ENCODE results near the gene RICTOR. TPM values are rescaled to one million over a fixed set of nuclear protein-coding genes. Genes with fewer than 3 reads are reported as not detected.

Gene RICTOR
- total RNA-seq, 4 donors from 2014 or later, result 24.0 to 46.1 (median 31.9) TPM

- TF ChIP-seq CTCF (IDR thresholded peaks at IDR 0.05), result peak in 1 of 4 experiments; percentile 16
- TF ChIP-seq POLR2AphosphoS5 (IDR thresholded peaks at IDR 0.05), result no peak
- Histone ChIP-seq H3K27me3 (no peaks in the 10 kb centered on the region), H3K4me3 (no peak overlapping the region), H3K9me3 (no peaks in the 10 kb centered on the region), H3K4me1 (no peaks in the 10 kb centered on the region), H3K27ac (no peak overlapping the region), H3K36me3 (no peaks in the 10 kb centered on the region)
- 29 to 30% methylated on average over 1 of the region's 1 CpG for WGBS, 2 donors (ENCODE audit: low coverage in 1 of 2)
- ATAC-seq, result no peak
Measured at GRCh38 chr5:39106322-39106721, 32.1 kb upstream of the RICTOR start.

DNA sequence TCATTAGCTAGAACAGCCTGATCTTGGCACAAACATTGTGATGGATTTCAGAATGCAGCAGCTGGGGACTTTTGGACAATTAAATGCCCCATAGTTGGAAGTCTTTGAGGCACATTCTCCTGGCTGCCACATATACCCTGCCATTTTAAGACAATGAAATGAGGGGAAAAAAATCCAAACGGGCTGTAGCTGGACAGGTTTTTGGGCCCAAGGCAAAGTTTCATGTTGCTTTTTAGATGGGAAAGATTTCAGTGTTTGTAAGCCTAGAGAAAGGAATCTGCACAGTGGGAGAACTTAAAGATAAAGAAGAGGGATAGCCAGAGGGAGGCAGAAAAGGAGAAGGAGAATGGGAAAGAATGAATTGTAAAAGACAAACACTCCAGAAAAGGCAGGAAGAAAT is 30.0 kb upstream of the RICTOR start:
- TF ChIP-seq POLR2A (IDR thresholded peaks at IDR 0.05) (no peak), POLR2AphosphoS5 (IDR thresholded peaks at IDR 0.05) (no peak), EP300 (IDR thresholded peaks at IDR 0.05) (no peak), CTCF (IDR thresholded peaks at IDR 0.05) (no peak)
- WGBS, 2 donors (ENCODE audit: low coverage in 1 of 2), result 63 to 86% methylated on average over 1 of the region's 1 CpG
- no peak for ATAC-seq
- Histone ChIP-seq H3K4me1 (no peaks in the 10 kb centered on the region), H3K9me3 (no peaks in the 10 kb centered on the region), H3K27me3 (no peaks in the 10 kb centered on the region), H3K36me3 (no peaks in the 10 kb centered on the region), H3K27ac (no peak overlapping the region), H3K4me3 (no peak overlapping the region)

DNA sequence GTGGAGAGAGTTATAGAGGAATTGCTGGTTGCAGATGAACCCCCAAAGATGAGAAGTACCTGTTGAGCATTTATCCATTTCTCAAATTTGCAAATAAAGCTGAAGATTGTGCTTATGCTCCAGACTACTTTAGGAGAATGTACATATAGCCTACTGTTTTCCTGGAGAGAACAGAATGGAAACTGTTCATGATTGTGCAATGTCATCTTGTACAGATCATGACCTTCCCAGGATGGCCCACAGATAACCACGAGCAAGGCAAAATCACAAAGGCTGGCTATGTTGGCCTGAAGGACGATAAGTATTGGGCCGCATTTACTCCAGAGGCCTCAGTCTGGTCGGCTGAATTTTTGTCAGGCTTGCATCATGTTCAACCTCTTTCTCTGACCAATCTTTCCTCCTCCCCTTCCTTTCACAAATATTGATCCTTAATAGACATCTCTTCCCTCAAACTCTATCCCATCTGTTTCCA is 28.5 kb upstream of the RICTOR start:
- no peaks in the 10 kb centered on the region for H3K9me3 ChIP-seq
- no peaks in the 10 kb centered on the region for H3K27me3 ChIP-seq
- no peak for TF ChIP-seq CTCF (IDR thresholded peaks at IDR 0.05)
- TF ChIP-seq EP300 (IDR thresholded peaks at IDR 0.05), result no peak
- no peak for TF ChIP-seq POLR2A (IDR thresholded peaks at IDR 0.05)
- no peak for TF ChIP-seq POLR2AphosphoS5 (IDR thresholded peaks at IDR 0.05)
- H3K27ac ChIP-seq, result no peak overlapping the region
- no peak for ATAC-seq
- H3K4me1 ChIP-seq, result no peaks in the 10 kb centered on the region
- 85 to 95% methylated on average over 4 of the region's 4 CpGs for WGBS, 2 donors (ENCODE audit: low coverage in 1 of 2)
- H3K4me3 ChIP-seq, result no peak overlapping the region
- no peaks in the 10 kb centered on the region for H3K36me3 ChIP-seq

DNA sequence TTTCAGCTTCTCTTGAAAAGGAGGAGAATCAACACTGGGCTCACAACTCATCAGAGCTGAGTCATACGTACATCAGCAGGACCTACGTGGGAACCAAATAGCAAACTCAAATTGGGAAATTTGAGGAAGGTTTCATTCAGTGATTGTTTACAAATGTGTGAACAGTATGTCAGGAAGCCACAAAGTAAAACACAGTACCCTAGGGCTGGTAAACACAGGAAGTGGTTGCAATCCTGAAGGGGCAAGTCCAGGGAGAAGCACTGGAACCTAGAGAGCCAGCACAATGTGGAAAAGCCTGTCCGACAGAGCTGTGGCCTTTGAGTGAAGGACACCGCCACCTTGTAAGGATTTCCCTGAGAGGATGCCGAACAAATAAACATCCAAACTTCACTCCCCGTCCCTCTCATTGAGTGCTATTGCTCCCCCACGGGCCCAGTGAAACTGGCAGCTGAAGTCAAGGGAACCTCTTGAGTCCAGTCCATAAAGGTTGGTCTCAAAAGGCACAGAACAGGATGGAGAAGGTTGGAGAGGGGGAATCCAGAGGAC is 26.7 kb upstream of the RICTOR start:
- 74 to 76% methylated on average over 5 to 7 of the region's 7 CpGs for WGBS, 2 donors (ENCODE audit: low coverage in 1 of 2)
- TF ChIP-seq POLR2A (IDR thresholded peaks at IDR 0.05) (no peak), EP300 (IDR thresholded peaks at IDR 0.05) (no peak), POLR2AphosphoS5 (IDR thresholded peaks at IDR 0.05) (no peak), CTCF (IDR thresholded peaks at IDR 0.05) (no peak)
- ATAC-seq, result no peak

DNA sequence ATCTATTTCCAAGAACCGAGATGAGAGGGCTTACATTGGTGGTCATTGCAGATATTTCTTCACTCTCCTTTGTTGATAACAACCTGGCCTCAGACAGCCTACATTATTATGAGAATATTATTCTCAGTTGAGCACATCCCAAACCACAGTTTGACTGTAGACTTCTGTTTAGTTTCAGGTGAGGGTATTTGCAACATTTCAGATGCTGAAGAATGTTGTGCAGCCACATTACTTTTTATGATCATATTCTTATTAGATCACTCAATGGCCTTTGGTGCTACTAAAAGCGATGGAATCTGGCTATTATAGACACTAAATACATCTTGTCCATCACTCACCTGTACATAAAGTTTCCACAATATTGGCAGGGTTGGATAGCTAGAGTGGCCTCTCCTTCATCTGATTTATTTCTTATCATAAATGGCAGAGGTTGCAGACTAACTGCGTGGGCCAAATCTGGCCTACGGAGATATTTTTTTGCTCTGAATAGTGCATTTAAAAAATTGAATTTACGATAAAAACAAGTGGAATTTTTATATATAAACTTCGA is 26.2 kb upstream of the RICTOR start:
- no peak for ATAC-seq
- Histone ChIP-seq H3K27me3 (no peaks in the 10 kb centered on the region), H3K36me3 (no peaks in the 10 kb centered on the region), H3K9me3 (no peaks in the 10 kb centered on the region), H3K4me3 (no peak overlapping the region), H3K4me1 (no peaks in the 10 kb centered on the region), H3K27ac (no peak overlapping the region)
- TF ChIP-seq EP300 (IDR thresholded peaks at IDR 0.05) (no peak), POLR2AphosphoS5 (IDR thresholded peaks at IDR 0.05) (no peak), POLR2A (IDR thresholded peaks at IDR 0.05) (no peak), CTCF (IDR thresholded peaks at IDR 0.05) (no peak)
- 84 to 85% methylated on average over 2 to 6 of the region's 6 CpGs for WGBS, 2 donors (ENCODE audit: low coverage in 1 of 2)

More for the DNA sequence above, 26.7 kb upstream of the RICTOR start:
- Histone ChIP-seq H3K27me3 (no peaks in the 10 kb centered on the region), H3K9me3 (no peaks in the 10 kb centered on the region), H3K4me3 (no peak overlapping the region), H3K27ac (no peak overlapping the region), H3K36me3 (no peaks in the 10 kb centered on the region), H3K4me1 (no peaks in the 10 kb centered on the region)
